Measurements from ENCODE around the gene TENT5C.
A peak's percentile ranks its signal among the peaks of the same experiment; 100 is the strongest.
"Not testable (repeated sequence)": the region's sequence is repeated elsewhere in the genome, so short reads cannot be mapped to it uniquely, and the experiment has no call there.

Gene TENT5C

GRCh38 chr1:117605774-117606648 is at the start of gene TENT5C:
Gene TENT5C (plus strand): TSS chr1:117606048. CDS start chr1:117622869, 16,821 bp downstream.
- peak; percentile 98 for DNase-seq

- no peak for DNase-seq
Measured at GRCh38 chr1:117556341-117556740, 49.5 kb upstream of the TENT5C start.

GRCh38 chr1:117556976-117557375 is 48.9 kb upstream of the TENT5C start:
- no peak for DNase-seq

- DNase-seq: not testable (repeated sequence)
Measured at GRCh38 chr1:117558451-117558850, 47.4 kb upstream of the TENT5C start.

GRCh38 chr1:117559139-117559538 is 46.7 kb upstream of the TENT5C start:
- no peak for DNase-seq

- DNase-seq: no peak
Measured at GRCh38 chr1:117559985-117560384, 45.9 kb upstream of the TENT5C start.

- no peak for DNase-seq
Measured at GRCh38 chr1:117561071-117561470, 44.8 kb upstream of the TENT5C start.

GRCh38 chr1:117561551-117561950 is 44.3 kb upstream of the TENT5C start:
- DNase-seq: no peak

GRCh38 chr1:117562581-117563491 is 43.0 kb upstream of the TENT5C start:
- no peak for DNase-seq

GRCh38 chr1:117563492-117563875 is 42.4 kb upstream of the TENT5C start:
- DNase-seq: no peak

- DNase-seq: no peak
Measured at GRCh38 chr1:117564227-117565075, 41.4 kb upstream of the TENT5C start.

GRCh38 chr1:117565076-117565556 is 40.7 kb upstream of the TENT5C start:
- DNase-seq: no peak

- DNase-seq: no peak
Measured at GRCh38 chr1:117565745-117566455, 39.9 kb upstream of the TENT5C start.

GRCh38 chr1:117566556-117566955 is 39.3 kb upstream of the TENT5C start:
- no peak for DNase-seq

GRCh38 chr1:117567435-117567834 is 38.4 kb upstream of the TENT5C start:
- no peak for DNase-seq

GRCh38 chr1:117567976-117568375 is 37.9 kb upstream of the TENT5C start:
- DNase-seq: no peak

GRCh38 chr1:117568999-117569398 is 36.8 kb upstream of the TENT5C start:
- DNase-seq: no peak

- no peak for DNase-seq
Measured at GRCh38 chr1:117569856-117570255, 36.0 kb upstream of the TENT5C start.

GRCh38 chr1:117570988-117571409 is 34.8 kb upstream of the TENT5C start:
- DNase-seq: no peak

- DNase-seq: no peak
Measured at GRCh38 chr1:117571496-117571895, 34.4 kb upstream of the TENT5C start.

GRCh38 chr1:117572546-117572945 is 33.3 kb upstream of the TENT5C start:
- peak; percentile 42 for DNase-seq
